Measurements from ENCODE around the gene CERS3. TPM values are rescaled to one million over a fixed set of nuclear protein-coding genes. Genes with fewer than 3 reads are reported as not detected.
"Not testable (repeated sequence)": the region's sequence is repeated elsewhere in the genome, so short reads cannot be mapped to it uniquely, and the experiment has no call there.

CERS3 gene
- total RNA-seq, 1 donor from 2014 or later = 0.41 TPM

DNA sequence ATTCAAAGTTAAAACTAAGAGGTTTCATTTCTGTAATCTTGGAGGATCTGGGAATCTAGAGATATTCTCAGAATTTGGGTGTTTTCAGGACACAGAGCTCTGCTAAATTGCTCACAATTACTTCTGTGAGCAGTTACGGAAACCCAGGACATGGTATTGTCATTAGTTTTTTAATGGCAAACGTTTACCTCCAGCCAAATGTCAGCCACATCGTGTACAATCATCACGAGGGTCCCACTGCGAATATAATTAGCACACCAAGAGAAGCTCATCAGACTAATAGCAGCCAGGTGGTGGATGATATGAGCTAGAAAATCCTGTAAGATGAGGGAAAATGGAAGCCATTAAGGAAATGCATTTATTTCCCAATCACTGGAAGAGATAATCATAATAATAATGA is 56.0 kb downstream of the CERS3 start:
- FAIRE-seq (no peak), DNase-seq (ENCODE audit: low spot score in 2 of 2) (no peak)

DNA sequence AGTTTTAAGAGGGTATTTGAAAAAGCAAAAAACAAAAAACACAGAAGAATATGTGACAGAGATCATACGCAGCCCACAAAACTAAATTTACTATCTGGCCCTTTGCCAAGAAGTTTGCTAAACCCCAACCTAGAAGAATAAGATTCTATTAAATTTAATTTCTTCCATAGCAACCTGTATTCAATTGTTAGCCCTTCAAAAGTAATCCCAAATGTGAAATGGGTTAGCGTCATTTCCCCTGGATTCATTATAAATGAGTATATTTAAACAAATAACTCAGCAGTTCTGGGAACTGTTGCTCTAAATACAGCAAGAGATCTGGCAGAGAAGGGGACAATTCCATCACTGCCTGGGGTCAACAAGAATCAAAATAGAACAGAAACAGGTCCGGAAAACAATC is 56.8 kb downstream of the CERS3 start:
- no peak for DNase-seq (ENCODE audit: low spot score in 2 of 2)
- FAIRE-seq = no peak

GRCh38 chr15:100468285-100468684 is 60.5 kb downstream of the CERS3 start:
- no peak for FAIRE-seq
- DNase-seq (ENCODE audit: low spot score in 2 of 2) = no peak

DNA sequence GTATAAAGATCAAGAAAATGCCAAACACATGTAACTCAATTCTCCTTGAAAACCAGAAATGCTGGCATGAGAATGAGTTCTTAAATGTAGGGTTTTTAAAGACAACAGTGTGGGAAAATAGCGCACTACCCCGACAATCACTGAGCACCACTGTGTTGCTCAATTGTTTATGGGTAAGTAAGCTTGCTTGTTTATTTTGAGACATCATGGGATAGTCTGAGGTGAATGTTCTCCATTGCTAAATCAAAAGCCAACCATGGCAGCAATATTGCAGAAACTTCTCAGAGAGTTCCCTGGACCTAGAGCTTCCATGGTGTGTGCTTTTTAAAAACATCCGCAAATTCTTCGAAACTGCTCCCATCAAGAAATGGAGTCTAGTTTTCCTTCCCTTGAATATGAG is 62.7 kb downstream of the CERS3 start:
- DNase-seq (ENCODE audit: low spot score in 2 of 2) = no peak
- FAIRE-seq = no peak

GRCh38 chr15:100464888-100465287 is 63.9 kb downstream of the CERS3 start:
- FAIRE-seq = no peak
- DNase-seq (ENCODE audit: low spot score in 2 of 2) = no peak

GRCh38 chr15:100464256-100464655 is 64.5 kb downstream of the CERS3 start:
- FAIRE-seq (no peak), DNase-seq (ENCODE audit: low spot score in 2 of 2) (no peak)

DNA sequence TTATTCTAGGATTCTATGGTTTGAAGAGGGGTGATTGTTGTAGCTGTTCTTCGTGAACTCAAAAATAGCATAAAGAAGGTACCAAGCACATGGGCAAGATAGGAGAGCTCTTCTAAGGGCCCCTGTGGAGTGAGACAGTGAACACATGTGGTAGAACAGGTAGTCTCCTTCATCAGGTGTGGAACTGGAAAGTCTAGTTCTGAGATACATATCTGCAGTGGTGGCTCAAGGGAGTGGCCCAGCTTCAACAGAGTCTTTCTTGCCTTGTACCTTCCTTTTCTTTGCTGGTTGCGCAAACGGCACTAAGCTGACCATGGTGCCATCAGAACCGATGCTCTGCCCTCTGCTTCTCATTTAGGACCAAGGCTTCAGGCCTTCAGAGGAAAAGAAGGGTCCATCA is 65.2 kb downstream of the CERS3 start:
- FAIRE-seq (no peak), DNase-seq (ENCODE audit: low spot score in 2 of 2) (no peak)

DNA sequence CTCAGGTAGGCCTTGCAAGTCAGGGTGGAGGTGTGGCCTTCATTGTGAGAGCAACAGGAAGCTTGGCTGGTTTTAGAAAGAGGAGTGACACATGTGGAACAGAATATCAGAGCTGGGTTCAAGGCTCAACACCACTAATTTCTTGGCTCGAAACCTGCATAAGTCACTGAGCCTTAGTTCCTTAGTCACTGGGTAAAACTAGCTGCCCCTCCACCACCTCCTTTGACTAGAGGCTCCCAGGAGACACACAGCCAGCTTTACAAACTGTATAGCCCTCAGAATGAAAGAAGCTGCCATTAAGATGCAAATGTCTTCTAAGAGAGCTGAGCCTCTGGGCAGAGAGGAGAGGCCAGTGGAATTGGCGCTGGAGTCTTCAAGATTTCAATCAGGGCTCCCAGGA is 67.7 kb downstream of the CERS3 start:
- DNase-seq (ENCODE audit: low spot score in 2 of 2) (no peak), FAIRE-seq (no peak)

DNA sequence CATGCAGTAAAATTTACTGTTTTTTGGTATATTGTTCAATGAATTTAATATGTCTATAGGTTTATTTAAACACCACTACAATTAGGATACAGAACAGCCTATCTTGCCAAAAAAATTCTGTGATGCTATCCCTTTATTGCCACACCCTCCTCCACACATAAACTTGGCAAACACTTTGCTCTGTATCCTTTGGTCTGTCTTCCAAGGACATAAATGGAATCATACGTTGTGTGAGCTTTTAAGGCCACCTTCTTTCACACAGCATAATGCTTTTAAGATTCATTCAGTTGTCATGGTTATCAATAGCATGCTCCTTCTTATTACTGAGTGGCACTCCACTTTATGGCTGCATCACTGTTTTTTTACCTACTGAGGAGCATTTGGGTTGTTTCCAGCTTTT is 71.5 kb downstream of the CERS3 start:
- DNase-seq (ENCODE audit: low spot score in 2 of 2) (no peak), FAIRE-seq (no peak)

GRCh38 chr15:100454148-100454547 is 74.6 kb downstream of the CERS3 start:
- DNase-seq (ENCODE audit: low spot score in 2 of 2) = no peak
- no peak for FAIRE-seq

DNA sequence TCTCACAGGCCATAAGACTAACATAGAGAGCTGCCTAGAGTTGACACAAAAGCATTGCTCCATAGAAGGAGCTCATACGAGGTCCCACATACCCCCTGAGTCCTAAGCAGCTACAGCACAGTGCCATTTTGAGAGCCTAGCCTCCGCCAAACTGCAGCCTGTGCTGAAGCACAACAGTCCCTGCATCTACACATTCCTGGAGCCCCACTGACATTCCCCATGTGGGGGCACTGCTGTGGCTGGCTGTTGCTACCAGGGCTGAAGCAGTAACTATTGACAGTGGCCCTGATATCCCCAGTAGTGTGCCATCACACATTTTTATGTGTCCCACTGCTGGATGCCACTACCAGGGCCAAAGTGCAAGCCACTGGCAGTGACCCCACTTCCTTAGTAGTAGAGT is 80.3 kb downstream of the CERS3 start:
- no peak for FAIRE-seq
- no peak for DNase-seq (ENCODE audit: low spot score in 2 of 2)

DNA sequence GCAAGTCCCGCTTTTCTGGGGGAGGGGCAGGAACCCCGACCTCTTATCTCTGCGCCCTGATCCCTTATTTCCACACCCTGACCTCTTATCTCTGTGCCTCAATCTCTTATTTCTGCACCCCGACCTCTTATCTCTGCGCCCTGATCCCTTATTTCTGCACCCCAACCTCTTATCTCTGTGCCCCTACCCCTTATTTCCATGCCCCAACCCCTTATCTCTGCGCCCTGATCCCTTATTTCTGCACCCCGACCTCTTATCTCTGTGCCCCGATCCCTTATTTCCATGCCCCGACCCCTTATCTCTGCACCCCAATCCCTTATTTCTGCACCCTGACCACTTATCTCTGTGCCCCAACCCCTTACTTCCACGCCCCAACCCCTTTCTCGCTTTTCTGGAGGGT is 87.7 kb downstream of the CERS3 start:
- not testable (repeated sequence) for DNase-seq (ENCODE audit: low spot score in 2 of 2); FAIRE-seq

- no peak for FAIRE-seq
- no peak for DNase-seq (ENCODE audit: low spot score in 2 of 2)
Measured at GRCh38 chr15:100439514-100439913, 89.2 kb downstream of the CERS3 start.

GRCh38 chr15:100438570-100438969 is 90.2 kb downstream of the CERS3 start:
- DNase-seq (ENCODE audit: low spot score in 2 of 2) (peak in 1 of 2 donors; percentile 21), FAIRE-seq (no peak)

GRCh38 chr15:100437261-100437660 is 91.5 kb downstream of the CERS3 start:
- FAIRE-seq = no peak

DNA sequence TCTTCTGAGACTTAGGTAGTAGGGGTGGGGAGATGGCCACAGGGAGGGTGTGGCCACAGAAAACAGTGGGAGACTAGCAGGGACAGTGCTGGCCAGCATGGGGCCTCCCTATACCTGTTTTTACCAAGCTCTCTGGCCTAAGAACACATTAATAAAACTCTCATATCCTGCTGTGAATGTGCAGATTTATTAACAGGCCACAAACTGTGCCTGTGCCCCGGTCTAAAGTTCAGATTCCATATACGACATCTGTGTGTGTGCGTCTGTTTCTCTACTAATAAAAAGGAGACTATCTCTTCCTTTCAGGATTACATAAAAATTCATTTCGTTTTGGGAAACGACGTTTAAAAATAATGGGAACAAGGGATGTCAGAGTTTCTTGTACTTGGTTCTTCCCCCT is 94.2 kb downstream of the CERS3 start:
- FAIRE-seq = no peak
- no peak for DNase-seq (ENCODE audit: low spot score in 2 of 2)

More at GRCh38 chr15:100437261-100437660, 91.5 kb downstream of the CERS3 start:
- DNase-seq (ENCODE audit: low spot score in 2 of 2) = no peak

- FAIRE-seq = no peak
- DNase-seq (ENCODE audit: low spot score in 2 of 2) = no peak
Measured at GRCh38 chr15:100434038-100434437, 94.7 kb downstream of the CERS3 start.

DNA sequence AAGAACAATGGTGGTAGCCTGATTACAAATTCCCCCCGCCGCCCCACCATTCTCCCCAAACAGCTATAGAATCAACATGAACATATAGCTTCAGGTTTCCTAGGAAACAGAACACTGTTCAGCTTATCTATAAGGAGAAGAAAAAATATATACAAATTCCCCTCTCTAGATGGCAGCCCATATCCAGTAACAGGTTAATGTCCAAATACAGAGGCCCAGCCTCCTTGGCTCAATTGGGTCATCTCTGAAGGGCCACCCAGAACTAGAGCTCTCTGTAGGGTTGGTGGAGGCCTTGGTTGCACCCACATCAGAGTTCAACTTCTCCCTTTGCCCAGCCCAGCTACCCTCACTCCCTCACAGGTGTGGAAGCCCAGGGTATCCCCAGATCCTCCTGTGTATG is 95.4 kb downstream of the CERS3 start:
- DNase-seq (ENCODE audit: low spot score in 2 of 2) (no peak), FAIRE-seq (no peak)

DNA sequence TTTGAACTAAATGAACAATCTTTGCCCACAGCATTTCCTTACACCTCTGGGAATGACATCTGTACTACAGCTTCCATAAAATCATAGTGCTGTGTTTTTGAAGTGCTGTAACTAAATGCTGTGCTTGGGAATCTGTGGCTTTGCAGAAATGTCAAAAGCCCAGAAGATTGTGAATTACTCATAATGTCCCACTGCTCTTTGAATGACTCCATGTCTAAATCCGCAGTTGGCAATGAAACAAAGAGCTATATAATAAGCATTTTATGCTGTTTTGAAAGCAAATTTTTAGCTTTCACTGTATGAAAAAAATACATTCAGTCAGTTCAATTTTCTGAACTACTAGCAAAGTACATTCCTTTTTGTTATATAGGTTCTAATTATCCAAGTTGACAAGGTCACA is 98.3 kb downstream of the CERS3 start:
- FAIRE-seq (no peak), DNase-seq (ENCODE audit: low spot score in 2 of 2) (no peak)

DNA sequence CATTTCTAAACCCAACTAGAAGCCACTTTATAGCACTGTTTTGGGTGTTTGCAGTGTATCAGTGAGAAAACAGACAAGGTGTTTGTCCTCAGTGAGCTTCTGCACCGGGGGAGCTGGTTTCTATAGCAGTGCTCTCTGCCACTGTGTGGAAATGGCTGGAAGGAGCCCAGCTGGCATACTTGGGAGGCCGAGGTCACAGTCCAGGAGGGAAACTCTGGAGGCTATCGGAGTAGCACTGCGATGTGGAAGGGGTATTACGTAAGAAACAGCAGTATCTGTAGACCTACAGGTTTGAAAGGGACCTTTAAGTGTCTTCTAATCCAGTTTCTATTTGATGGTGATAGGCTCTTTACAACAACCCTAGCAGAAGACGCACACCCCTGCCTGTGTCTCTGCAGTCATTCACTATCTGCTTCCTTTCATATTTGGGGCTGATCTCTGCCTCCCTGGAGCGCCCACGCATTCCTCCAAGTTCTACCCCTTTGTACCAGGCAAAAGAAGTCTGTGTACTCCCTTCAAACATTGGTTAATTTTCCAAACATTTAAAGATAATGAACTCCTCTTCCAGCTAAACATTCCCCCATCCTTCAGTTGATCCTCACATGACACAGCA is 99.5 kb downstream of the CERS3 start:
- DNase-seq (ENCODE audit: low spot score in 2 of 2) (no peak), FAIRE-seq (no peak)

- no peak for FAIRE-seq
- no peak for DNase-seq (ENCODE audit: low spot score in 2 of 2)
Measured at GRCh38 chr15:100426937-100427336, 101.8 kb downstream of the CERS3 start.

DNA sequence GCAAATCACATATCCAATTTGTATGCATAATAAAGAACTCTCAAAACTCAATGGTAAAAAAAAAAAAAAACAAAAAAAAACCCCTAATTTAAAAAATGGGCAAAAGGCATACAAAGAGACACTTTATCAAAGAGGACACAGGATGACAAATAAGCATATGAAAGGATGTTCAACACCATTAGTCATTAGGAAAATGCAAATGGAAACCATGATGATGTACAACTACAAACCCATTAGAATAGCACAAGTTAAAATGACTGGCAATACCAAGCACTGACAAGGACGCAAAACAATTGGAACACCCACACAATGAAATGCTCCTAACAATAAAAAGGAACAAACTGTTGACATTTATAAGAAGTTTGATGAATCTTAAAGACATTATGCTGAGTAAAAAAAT is 123.6 kb downstream of the CERS3 start:
- no peak for FAIRE-seq
- no peak for DNase-seq (ENCODE audit: low spot score in 2 of 2)

DNA sequence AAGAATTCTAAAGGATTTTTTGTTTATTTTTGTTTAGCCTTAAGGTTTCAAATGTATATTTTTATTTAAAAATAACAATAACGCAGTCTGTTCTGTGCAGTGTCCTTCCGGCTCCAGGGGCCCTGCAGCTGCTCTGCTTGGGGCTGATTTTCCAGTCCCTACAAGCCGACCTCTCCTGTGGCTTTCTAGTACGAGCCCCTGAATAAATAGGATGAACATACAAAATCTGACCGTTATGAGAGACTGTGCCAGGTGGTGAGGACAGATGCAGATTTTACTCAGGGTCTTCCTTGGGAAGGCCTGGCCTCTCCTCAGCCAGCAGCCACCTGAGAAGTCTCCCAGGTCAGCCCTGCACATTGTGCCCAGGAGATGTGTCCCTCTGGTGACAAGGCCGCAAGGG is 127.8 kb downstream of the CERS3 start:
- FAIRE-seq (no peak), DNase-seq (ENCODE audit: low spot score in 2 of 2) (no peak)
